GM19452 (cell line): ENCODE measurements around the gene TLCD2.
"Not testable (repeated sequence)": the region's sequence is repeated elsewhere in the genome, so short reads cannot be mapped to it uniquely, and the experiment has no call there.

Source experiments
- ATAC-seq: cut with Tn5 transposase; IDR thresholded peaks from one replicate; pipeline ENCODE4 v1.9.1; 2021; ENCODE audit not compliant: unreplicated experiment

The TLCD2 gene

GRCh38 chr17:1695365-1695764, 14.8 kb downstream of the TLCD2 start:
- no peak for ATAC-seq

GRCh38 chr17:1693339-1693738, 16.8 kb downstream of the TLCD2 start:
- ATAC-seq, result no peak

GRCh38 chr17:1690544-1691221, 19.5 kb downstream of the TLCD2 start:
- no peak for ATAC-seq

GRCh38 chr17:1688405-1688804, 21.8 kb downstream of the TLCD2 start:
- not testable (repeated sequence) for ATAC-seq

- ATAC-seq, result no peak
Observed at GRCh38 chr17:1686086-1686485, 24.1 kb downstream of the TLCD2 start.

GRCh38 chr17:1684378-1685189, 25.6 kb downstream of the TLCD2 start, which contains the start of gene PRPF8:
PRPF8 (minus strand) TSS chr17:1684867; CDS start chr17:1684571, 296 bp downstream.
- ATAC-seq, result peak; percentile 96

- ATAC-seq, result no peak
Observed at GRCh38 chr17:1683459-1683858, 26.7 kb downstream of the TLCD2 start.

- no peak for ATAC-seq
Observed at GRCh38 chr17:1676401-1676800, 33.8 kb downstream of the TLCD2 start.

GRCh38 chr17:1673041-1673785, 37.0 kb downstream of the TLCD2 start:
- ATAC-seq, result no peak

GRCh38 chr17:1663934-1664333, 46.2 kb downstream of the TLCD2 start:
- not testable (repeated sequence) for ATAC-seq

GRCh38 chr17:1661045-1661444, 49.1 kb downstream of the TLCD2 start:
- no peak for ATAC-seq

- ATAC-seq, result no peak
Observed at GRCh38 chr17:1658100-1658499, 52.1 kb downstream of the TLCD2 start.

GRCh38 chr17:1653735-1654134, 56.4 kb downstream of the TLCD2 start:
- ATAC-seq, result no peak

- not testable (repeated sequence) for ATAC-seq
Observed at GRCh38 chr17:1652794-1653193, 57.4 kb downstream of the TLCD2 start.
